Mesothelial cell of epicardium (in vitro differentiated cells): ENCODE data around the gene CCDC102B. TPM values are rescaled to one million over a fixed set of nuclear protein-coding genes. Genes with fewer than 3 reads are reported as not detected.
A peak's percentile ranks its signal among the peaks of the same experiment; 100 is the strongest.
"Not testable (repeated sequence)": the region's sequence is repeated elsewhere in the genome, so short reads cannot be mapped to it uniquely, and the experiment has no call there.

Experiments used
- DNase-seq, 2 experiments: peaks; one replicate each; pipeline ENCODE4 v3.0.0; 2021; ENCODE audit warnings: low spot score in 2 of 2; ENCODE audit not compliant: unreplicated experiment in 2 of 2
- H3K27ac Mint-ChIP-seq: 2 replicates; pipeline ENCODE4 v1.8.0; 2021; ENCODE audit warnings: mixed read lengths
- H3K27me3 Mint-ChIP-seq: 2 replicates; pipeline ENCODE4 v1.8.0; 2021; ENCODE audit warnings: low read depth, mixed read lengths
- H3K36me3 Mint-ChIP-seq: 2 replicates; pipeline ENCODE4 v1.8.0; 2021; ENCODE audit warnings: mixed read lengths
- H3K4me1 Mint-ChIP-seq: 2 replicates; pipeline ENCODE4 v1.8.0; 2021; ENCODE audit warnings: mixed read lengths
- H3K4me3 Mint-ChIP-seq: 2 replicates; pipeline ENCODE4 v1.8.0; 2021; ENCODE audit warnings: mild to moderate bottlenecking, moderate library complexity, mixed read lengths
- H3K9me3 Mint-ChIP-seq: 2 replicates; pipeline ENCODE4 v1.8.0; 2021; ENCODE audit warnings: mixed read lengths
- total RNA-seq: library from RNA; stranded (reverse); gene quantifications from 3 replicates; pipeline ENCODE4 v1.2.1, GENCODE V29; 2021
- TF ChIP-seq, protein P1 (sequence below): fragments of 200-600 bp; sonication (generic); IDR thresholded peaks from one replicate; pipeline ENCODE4 v1.5.0; 2021; ENCODE audit warnings: antibody characterized with exemption; ENCODE audit not compliant: unreplicated experiment

The CCDC102B gene
- total RNA-seq, 1 donor from 2014 or later, result 5.3 TPM

- no peak for DNase-seq
- Mint-ChIP-seq H3K9me3 (peaks cover 15% of the 10 kb centered on the region), H3K27me3 (no peaks in the 10 kb centered on the region), H3K4me1 (no peaks in the 10 kb centered on the region), H3K4me3 (no peak overlapping the region), H3K36me3 (no peaks in the 10 kb centered on the region), H3K27ac (no peak overlapping the region)
- TF ChIP-seq, protein P1, sequence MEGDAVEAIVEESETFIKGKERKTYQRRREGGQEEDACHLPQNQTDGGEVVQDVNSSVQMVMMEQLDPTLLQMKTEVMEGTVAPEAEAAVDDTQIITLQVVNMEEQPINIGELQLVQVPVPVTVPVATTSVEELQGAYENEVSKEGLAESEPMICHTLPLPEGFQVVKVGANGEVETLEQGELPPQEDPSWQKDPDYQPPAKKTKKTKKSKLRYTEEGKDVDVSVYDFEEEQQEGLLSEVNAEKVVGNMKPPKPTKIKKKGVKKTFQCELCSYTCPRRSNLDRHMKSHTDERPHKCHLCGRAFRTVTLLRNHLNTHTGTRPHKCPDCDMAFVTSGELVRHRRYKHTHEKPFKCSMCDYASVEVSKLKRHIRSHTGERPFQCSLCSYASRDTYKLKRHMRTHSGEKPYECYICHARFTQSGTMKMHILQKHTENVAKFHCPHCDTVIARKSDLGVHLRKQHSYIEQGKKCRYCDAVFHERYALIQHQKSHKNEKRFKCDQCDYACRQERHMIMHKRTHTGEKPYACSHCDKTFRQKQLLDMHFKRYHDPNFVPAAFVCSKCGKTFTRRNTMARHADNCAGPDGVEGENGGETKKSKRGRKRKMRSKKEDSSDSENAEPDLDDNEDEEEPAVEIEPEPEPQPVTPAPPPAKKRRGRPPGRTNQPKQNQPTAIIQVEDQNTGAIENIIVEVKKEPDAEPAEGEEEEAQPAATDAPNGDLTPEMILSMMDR, result no peak
Observed at GRCh38 chr18:68992719-68993482, 195.0 kb downstream of the CCDC102B start.

DNA sequence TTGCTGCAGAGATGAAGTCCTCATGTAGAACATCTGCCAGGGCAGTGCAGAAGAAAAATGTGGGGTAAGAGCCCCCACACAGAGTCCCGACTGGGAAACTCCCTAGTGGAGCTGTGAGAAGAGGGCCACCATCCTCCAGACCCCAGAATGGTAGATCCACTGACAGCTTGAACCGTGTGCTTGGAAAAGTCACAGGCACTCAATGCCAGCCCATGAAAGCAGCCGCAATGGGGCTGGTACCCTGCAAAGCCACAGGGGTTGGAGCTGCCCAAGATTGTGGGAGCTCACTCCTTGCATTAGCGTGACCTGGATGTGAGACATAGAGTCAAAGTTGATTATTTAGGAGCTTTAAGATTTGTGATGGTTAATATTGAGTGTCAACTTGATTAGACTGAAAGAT, 197.8 kb downstream of the CCDC102B start:
- no peaks in the 10 kb centered on the region for H3K27me3 Mint-ChIP-seq
- H3K4me1 Mint-ChIP-seq, result no peaks in the 10 kb centered on the region
- DNase-seq, result no peak
- no peaks in the 10 kb centered on the region for H3K36me3 Mint-ChIP-seq
- TF ChIP-seq, protein P1, result no peak
- no peak overlapping the region for H3K27ac Mint-ChIP-seq
- H3K9me3 Mint-ChIP-seq, result peaks cover 5% of the 10 kb centered on the region
- H3K4me3 Mint-ChIP-seq, result no peak overlapping the region

GRCh38 chr18:68997845-68998244, 200.0 kb downstream of the CCDC102B start:
- Mint-ChIP-seq H3K9me3 (peaks cover 5% of the 10 kb centered on the region), H3K27ac (no peak overlapping the region), H3K4me3 (no peak overlapping the region)

GRCh38 chr18:69000366-69000765, 202.5 kb downstream of the CCDC102B start:
- no peaks in the 10 kb centered on the region for H3K4me1 Mint-ChIP-seq
- no peaks in the 10 kb centered on the region for H3K36me3 Mint-ChIP-seq
- no peaks in the 10 kb centered on the region for H3K9me3 Mint-ChIP-seq
- DNase-seq, result no peak
- H3K27me3 Mint-ChIP-seq, result no peaks in the 10 kb centered on the region
- H3K27ac Mint-ChIP-seq, result no peak overlapping the region
- no peak overlapping the region for H3K4me3 Mint-ChIP-seq
- TF ChIP-seq, protein P1, result no peak

More at GRCh38 chr18:68997845-68998244, 200.0 kb downstream of the CCDC102B start:
- TF ChIP-seq, protein P1, result no peak
- no peaks in the 10 kb centered on the region for H3K4me1 Mint-ChIP-seq
- no peak for DNase-seq
- H3K36me3 Mint-ChIP-seq, result no peaks in the 10 kb centered on the region
- no peaks in the 10 kb centered on the region for H3K27me3 Mint-ChIP-seq

GRCh38 chr18:69002233-69002632, 204.4 kb downstream of the CCDC102B start:
- TF ChIP-seq, protein P1, result peak; percentile 47
- H3K36me3 Mint-ChIP-seq, result no peaks in the 10 kb centered on the region
- H3K9me3 Mint-ChIP-seq, result no peaks in the 10 kb centered on the region

DNA sequence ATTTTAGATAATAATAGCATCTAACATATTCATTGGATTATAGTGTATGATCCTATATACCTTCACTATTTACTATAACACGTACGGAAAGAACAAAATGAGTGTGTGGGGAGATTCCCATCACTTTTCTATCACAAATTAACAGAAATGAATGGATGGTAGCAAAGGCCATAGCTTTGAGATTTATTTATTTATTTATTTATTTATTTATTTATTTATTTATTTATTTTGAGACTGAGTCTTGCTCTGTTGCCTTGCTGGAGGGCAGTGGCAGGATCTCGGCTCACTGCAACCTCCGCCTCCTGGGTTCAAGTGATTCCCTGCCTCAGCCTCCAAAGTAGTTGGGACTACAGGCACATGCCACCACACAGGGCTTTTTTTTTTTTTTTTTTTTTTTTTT, 208.3 kb downstream of the CCDC102B start:
- H3K27ac Mint-ChIP-seq, H3K4me3 Mint-ChIP-seq, H3K27me3 Mint-ChIP-seq, H3K9me3 Mint-ChIP-seq, DNase-seq, H3K4me1 Mint-ChIP-seq, H3K36me3 Mint-ChIP-seq: not testable (repeated sequence)

More at GRCh38 chr18:69002233-69002632, 204.4 kb downstream of the CCDC102B start:
- peaks cover 3% of the 10 kb centered on the region for H3K4me1 Mint-ChIP-seq
- no peak overlapping the region for H3K27ac Mint-ChIP-seq
- H3K4me3 Mint-ChIP-seq, result no peak overlapping the region
- no peaks in the 10 kb centered on the region for H3K27me3 Mint-ChIP-seq
- DNase-seq, result no peak
